IMR-90 (cell line): ENCODE measurements around the gene NUDT9. TPM values are rescaled to one million over a fixed set of nuclear protein-coding genes. Genes with fewer than 3 reads are reported as not detected.

Experiments
- ATAC-seq: fragments of 200-7000 bp; cut with Tn5 transposase; 2 replicates; pipeline ENCODE4 v1.9.1; 2020; ENCODE audit warnings: low read depth, mild to moderate bottlenecking, moderate library complexity
- Bru-seq: library from RNA; stranded (reverse); fragments of 400-500 nt; gene quantifications from one replicate; lab custom pipeline; 2021; lab: Mats Ljungman, UMichigan
- BruChase-seq, 2 experiments: library from RNA; stranded (reverse); fragments of 400-500 nt; gene quantifications; one replicate each; lab custom pipeline; 2021; lab: Mats Ljungman, UMichigan
- BruUV-seq: library from RNA; stranded (reverse); fragments of 400-500 nt; replicated peaks from 2 replicates; lab custom pipeline; 2021; lab: Mats Ljungman, UMichigan
- CTCF ChIA-PET: fragments of 300-600 bp; formaldehyde crosslinking; extraction: SDS; loops from one replicate; lab custom pipeline; 2021; ENCODE audit warnings: antibody characterized with exemption; lab: Yijun Ruan, JAX
- POLR2A ChIA-PET: fragments of 300-600 bp; sonication (Branson Sonifier 250); formaldehyde crosslinking; loops from one replicate; lab custom pipeline; 2022; ENCODE audit warnings: antibody characterized with exemption; ENCODE audit not compliant: unreplicated experiment; lab: Charles Lee
- DNase-seq: peaks from one replicate; pipeline ENCODE4 v3.0.0; 2013
- H2AFZ ChIP-seq: replicated peaks from 2 replicates; pipeline ENCODE3; 2013; ENCODE audit warnings: low read length, mild to moderate bottlenecking; ENCODE audit not compliant: poor library complexity
- H2AK5ac ChIP-seq: 2 replicates; pipeline ENCODE4 v1.6.1; 2013; ENCODE audit warnings: low read depth, low read length, inconsistent platforms
- H2AK9ac ChIP-seq: replicated peaks from 2 replicates; pipeline ENCODE3; 2013; ENCODE audit warnings: mild to moderate bottlenecking, low read depth, low read length, moderate library complexity; ENCODE audit not compliant: poor library complexity
- H2BK120ac ChIP-seq: 2 replicates; pipeline ENCODE4 v1.6.1; 2013; ENCODE audit warnings: low read depth, low read length, inconsistent platforms
- H2BK15ac ChIP-seq: 3 replicates; pipeline ENCODE4 v1.6.1; 2013; ENCODE audit warnings: low read depth, low read length, inconsistent platforms
- H2BK20ac ChIP-seq: 2 replicates; pipeline ENCODE4 v1.6.1; 2013; ENCODE audit warnings: low read depth, mild to moderate bottlenecking, inconsistent platforms, low read length, moderate library complexity
- H2BK5ac ChIP-seq: 2 replicates; pipeline ENCODE4 v1.6.1; 2013; ENCODE audit warnings: mild to moderate bottlenecking, low read depth, low read length, inconsistent platforms; ENCODE audit not compliant: poor library complexity, severe bottlenecking
- H3K14ac ChIP-seq: replicated peaks from 2 replicates; pipeline ENCODE4 v1.6.1; 2013; ENCODE audit warnings: low read depth, low read length, inconsistent platforms
- H3K18ac ChIP-seq: 2 replicates; pipeline ENCODE4 v1.6.1; 2013; ENCODE audit warnings: low read depth, low read length, control low read depth
- H3K23ac ChIP-seq: 2 replicates; pipeline ENCODE4 v1.6.1; 2013; ENCODE audit warnings: low read depth, low read length, inconsistent platforms
- H3K27ac ChIP-seq: 2 replicates; pipeline ENCODE4 v1.5.1; 2013; ENCODE audit warnings: mild to moderate bottlenecking, control low read depth, low read length; ENCODE audit not compliant: insufficient read depth
- H3K27me3 ChIP-seq: 2 replicates; pipeline ENCODE4 v1.6.1; 2013; ENCODE audit warnings: low read length; ENCODE audit not compliant: control insufficient read depth, insufficient read depth
- H3K36me3 ChIP-seq: 2 replicates; pipeline ENCODE4 v1.6.1; 2013; ENCODE audit warnings: low read length, mixed read lengths; ENCODE audit not compliant: control insufficient read depth, insufficient read depth
- H3K4ac ChIP-seq: 2 replicates; pipeline ENCODE4 v1.6.1; 2013; ENCODE audit warnings: low read depth, low read length, inconsistent platforms
- H3K4me1 ChIP-seq: 2 replicates; pipeline ENCODE4 v1.6.1; 2013; ENCODE audit warnings: low read length, mixed read lengths; ENCODE audit not compliant: control insufficient read depth, insufficient read depth
- H3K4me2 ChIP-seq: 2 replicates; pipeline ENCODE4 v1.6.1; 2013; ENCODE audit warnings: low read depth, mild to moderate bottlenecking, control low read depth, low read length, moderate library complexity
- H3K4me3 ChIP-seq: 2 replicates; pipeline ENCODE4 v1.5.1; 2013; ENCODE audit warnings: low read depth, mild to moderate bottlenecking, control low read depth, low read length, moderate library complexity; ENCODE audit not compliant: insufficient read depth
- H3K56ac ChIP-seq: 2 replicates; pipeline ENCODE4 v1.6.1; 2013; ENCODE audit warnings: low read length, inconsistent platforms; ENCODE audit not compliant: insufficient read depth; ENCODE audit errors: extremely low read depth
- H3K79me1 ChIP-seq, 2 experiments: 2 replicates each; pipeline ENCODE4 v1.6.1; 2013; ENCODE audit warnings: low read length in 2 of 2, inconsistent platforms in 1 of 2, low read depth in 1 of 2
- H3K9ac ChIP-seq: 2 replicates; pipeline ENCODE4 v1.6.1; 2013; ENCODE audit warnings: low read depth, low read length, control low read depth
- H3K9me1 ChIP-seq: 2 replicates; pipeline ENCODE4 v1.6.1; 2013; ENCODE audit warnings: low read length, inconsistent platforms; ENCODE audit not compliant: insufficient read depth
- H3K9me3 ChIP-seq: 2 replicates; pipeline ENCODE4 v1.6.1; 2013; ENCODE audit warnings: low read length; ENCODE audit not compliant: control insufficient read depth, insufficient read depth
- H4K20me1 ChIP-seq: 2 replicates; pipeline ENCODE4 v1.6.1; 2013; ENCODE audit warnings: low read length, inconsistent platforms; ENCODE audit not compliant: insufficient read depth
- H4K5ac ChIP-seq: 2 replicates; pipeline ENCODE4 v1.6.1; 2013; ENCODE audit warnings: mild to moderate bottlenecking, low read depth, low read length, control low read depth
- H4K8ac ChIP-seq, 2 experiments: 2 replicates each; pipeline ENCODE4 v1.6.1; 2013; ENCODE audit warnings: low read depth in 2 of 2, low read length in 2 of 2, control low read depth in 1 of 2, inconsistent platforms in 1 of 2
- H4K91ac ChIP-seq: 2 replicates; pipeline ENCODE4 v1.6.1; 2013; ENCODE audit warnings: low read depth, low read length, inconsistent platforms; ENCODE audit not compliant: insufficient read depth
- BHLHE40 ChIP-seq: fragments of 150-350 bp; IDR thresholded peaks from 2 replicates; pipeline ENCODE4 v1.6.1; 2016; ENCODE audit warnings: mild to moderate bottlenecking, low read depth, low read length
- CEBPB ChIP-seq: IDR thresholded peaks from 2 replicates; pipeline ENCODE4 v1.6.1; 2012; ENCODE audit warnings: low read depth, low read length, improper control_type of control experiment
- ELK1 ChIP-seq: fragments of 150-350 bp; IDR thresholded peaks from 2 replicates; pipeline ENCODE4 v1.6.1; 2016; ENCODE audit warnings: low read depth, mild to moderate bottlenecking, low read length, moderate library complexity, borderline replicate concordance
- FOS ChIP-seq: fragments of 150-350 bp; IDR thresholded peaks from 2 replicates; pipeline ENCODE4 v1.6.1; 2016; ENCODE audit warnings: low read depth, low read length
- MAFK ChIP-seq: IDR thresholded peaks from 2 replicates; pipeline ENCODE4 v1.6.1; 2012; ENCODE audit warnings: low read depth, low read length, improper control_type of control experiment
- MXI1 ChIP-seq: IDR thresholded peaks from 2 replicates; pipeline ENCODE4 v1.6.1; 2012; ENCODE audit warnings: low read depth, mild to moderate bottlenecking, low read length, moderate library complexity, borderline replicate concordance
- POLR2A ChIP-seq: IDR thresholded peaks from 2 replicates; pipeline ENCODE4 v1.6.1; 2012; ENCODE audit warnings: mild to moderate bottlenecking, low read depth, low read length
- RAD21 ChIP-seq: IDR thresholded peaks from 2 replicates; pipeline ENCODE4 v1.6.1; 2012; ENCODE audit warnings: low read length, improper control_type of control experiment
- WGBS, 2 experiments: methylation state at CpG; one replicate each; pipeline versions ENCODE4 v1.1.5 to v1.1.7; 2013; ENCODE audit warnings: missing lambda C conversion rate in 2 of 2; ENCODE audit not compliant: insufficient read length in 1 of 2; ENCODE audit errors: extremely low coverage in 2 of 2; 5-methylcytosine and 5-hydroxymethylcytosine counted together
- dilution Hi-C: fragments of 300-500 bp; cut with HindIII; formaldehyde crosslinking; loops from one replicate; pipeline ENCODE4 v1.14.3; 2018; ENCODE audit warnings: low sequenced_read_pairs; ENCODE audit not compliant: unreplicated experiment
- in situ Hi-C: fragments of 300-500 bp; cut with MboI; formaldehyde crosslinking; loops from 3 replicates; pipeline ENCODE4 v1.14.3; 2019; ENCODE audit warnings: low sequenced_read_pairs, inconsistent platforms, mixed read lengths
- intact Hi-C: fragments of 100-400 bp; cut with micrococcal nuclease; formaldehyde crosslinking; loops from 2 replicates; pipeline ENCODE4 v1.10.0; 2022
- long read RNA-seq: library from polyadenylated mRNA; unstranded; transcript quantifications from one replicate; pipeline ENCODE4 v2.0.0, GENCODE V29; 2021; ENCODE audit not compliant: unreplicated experiment
- polyA plus RNA-seq, 3 experiments: library from polyadenylated mRNA; depleted of rRNA; stranded (reverse); fragments of >200 nt; gene quantifications; 2 replicates each; pipeline ENCODE4 v1.2.3, GENCODE V29; 2012; ENCODE audit warnings: low replicate concordance in 1 of 3
- total RNA-seq: library from RNA; depleted of rRNA; stranded (reverse); fragments of >200 nt; gene quantifications from 2 replicates; pipeline ENCODE4 v1.2.3, GENCODE V29; 2012; rRNA removed
- TF ChIP-seq, protein P1 (sequence below): conservative IDR thresholded peaks from 2 replicates; pipeline ENCODE4 v1.5.1; 2012; ENCODE audit warnings: mild to moderate bottlenecking, low read depth, low read length, improper control_type of control experiment
- TF ChIP-seq, protein P2 (sequence below): fragments of 150-350 bp; IDR thresholded peaks from 2 replicates; pipeline ENCODE4 v1.6.1; 2017; ENCODE audit warnings: mild to moderate bottlenecking, antibody characterized with exemption, low read length, low read depth

Gene NUDT9
- total RNA-seq, result 10.0 and 14.2 TPM in 2 replicates
- polyA plus RNA-seq (2012; rRNA removed), result 19.3 and 23.5 TPM in 2 replicates
- 16.4 and 19.1 TPM in 2 replicates for polyA plus RNA-seq (2012; cell fraction: cytosol; rRNA removed)
- 9.4 and 18.5 TPM in 2 replicates for polyA plus RNA-seq (2012; cell fraction: nucleus; rRNA removed; ENCODE audit: low replicate concordance)
- Bru-seq, nascent RNA, result percentile 63 among the genes with signal in this experiment
- percentile 65 among the genes with signal in this experiment for BruChase-seq, experiment 1, labeled RNA remaining after a 6-hour chase
- BruChase-seq, experiment 2, labeled RNA remaining after a 2-hour chase, result percentile 61 among the genes with signal in this experiment
- long read RNA-seq, transcript NUDT9-201 (8 exons, 1,701 nt), result major isoform, 27 of 38 reads
- long read RNA-seq, partial matches to known transcripts, result 4 of 38 reads
- long read RNA-seq, other reads (novel, unspliced or antisense), result 4 of 38 reads

- peak; percentile 96 for DNase-seq
- H4K5ac ChIP-seq, result peak within 1 kb of the TSS; percentile 94
- no peaks in the 10 kb centered on the region for H3K9me3 ChIP-seq
- H3K23ac ChIP-seq, result peak within 1 kb of the TSS; percentile 82
- peaks cover 16 to 41% of the 10 kb centered on the region in 2 experiments for H3K79me1 ChIP-seq
- dilution Hi-C loops (no loop called here), intact Hi-C loops (loop anchor here (2.0 to 5.0 kb wide), 2 partner anchors 32 to 45 kb away; partner anchors contain the start of gene HSD17B11), in situ Hi-C loops (no loop called here)
- peak within 1 kb of the TSS; percentile 89 for H3K56ac ChIP-seq
- peak within 1 kb of the TSS; percentile 95 for H3K4me2 ChIP-seq
- ATAC-seq, result peak; percentile 96
- peak within 1 kb of the TSS; percentile 89 for H3K14ac ChIP-seq
- H3K4me3 ChIP-seq, result peak within 1 kb of the TSS; percentile 64
- peaks cover 4% of the 10 kb centered on the region for H3K4me1 ChIP-seq
- peak within 1 kb of the TSS; percentile 85 for H2BK5ac ChIP-seq
- no peaks in the 10 kb centered on the region for H3K36me3 ChIP-seq
- H2AK5ac ChIP-seq, result peak within 1 kb of the TSS; percentile 63
- ChIA-PET CTCF (interaction anchor here (1.7 kb wide), 1 partner anchor 47 kb away, joined by 6 read pairs; no protein-coding TSS in a partner anchor), POLR2A (interaction anchor here (1.9 kb wide), 1 partner anchor 32 kb away, joined by 8 read pairs; the partner anchor contains the start of gene HSD17B11)
- H2BK120ac ChIP-seq, result peak within 1 kb of the TSS; percentile 62
- no peaks in the 10 kb centered on the region for H3K27me3 ChIP-seq
- peak within 1 kb of the TSS; percentile 98 to 100 for H4K8ac ChIP-seq
- peak within 1 kb of the TSS; percentile 99 for H2AFZ ChIP-seq
- H4K20me1 ChIP-seq, result no peaks in the 10 kb centered on the region; the same call in 1 of the 2 replicates
- H3K4ac ChIP-seq, result peak within 1 kb of the TSS; percentile 88
- H3K27ac ChIP-seq, result peak within 1 kb of the TSS; percentile 78
- WGBS, 2 experiments, result 1% methylated on average over 18 of the region's 58 CpGs; no CpG with 5 or more reads in 1 of the 2 experiments
- TSS peak; percentile 73 for BruUV-seq
- H2BK20ac ChIP-seq, result peak within 1 kb of the TSS; percentile 25; the same call in 1 of the 2 replicates
- H4K91ac ChIP-seq, result peak within 1 kb of the TSS; percentile 90
- H2AK9ac ChIP-seq, result peak within 1 kb of the TSS; percentile 98
- no peak within 1 kb of the TSS; the same call in 2 of the 3 replicates for H2BK15ac ChIP-seq
- H3K9ac ChIP-seq, result peak within 1 kb of the TSS; percentile 95
- H3K18ac ChIP-seq, result peak within 1 kb of the TSS; percentile 64
- no peaks in the 10 kb centered on the region; the same call in 1 of the 2 replicates for H3K9me1 ChIP-seq
- TF ChIP-seq BHLHE40 (peak; percentile 93), RAD21 (0 out of 2 replicates have a peak, but pooled peaks have one; percentile 1), MAFK (no peak), MXI1 (peak; percentile 60; the same call in 1 of the 2 replicates), CEBPB (no peak), ELK1 (no peak), POLR2A (peak; percentile 74), FOS (no peak)
- TF ChIP-seq, protein P1, sequence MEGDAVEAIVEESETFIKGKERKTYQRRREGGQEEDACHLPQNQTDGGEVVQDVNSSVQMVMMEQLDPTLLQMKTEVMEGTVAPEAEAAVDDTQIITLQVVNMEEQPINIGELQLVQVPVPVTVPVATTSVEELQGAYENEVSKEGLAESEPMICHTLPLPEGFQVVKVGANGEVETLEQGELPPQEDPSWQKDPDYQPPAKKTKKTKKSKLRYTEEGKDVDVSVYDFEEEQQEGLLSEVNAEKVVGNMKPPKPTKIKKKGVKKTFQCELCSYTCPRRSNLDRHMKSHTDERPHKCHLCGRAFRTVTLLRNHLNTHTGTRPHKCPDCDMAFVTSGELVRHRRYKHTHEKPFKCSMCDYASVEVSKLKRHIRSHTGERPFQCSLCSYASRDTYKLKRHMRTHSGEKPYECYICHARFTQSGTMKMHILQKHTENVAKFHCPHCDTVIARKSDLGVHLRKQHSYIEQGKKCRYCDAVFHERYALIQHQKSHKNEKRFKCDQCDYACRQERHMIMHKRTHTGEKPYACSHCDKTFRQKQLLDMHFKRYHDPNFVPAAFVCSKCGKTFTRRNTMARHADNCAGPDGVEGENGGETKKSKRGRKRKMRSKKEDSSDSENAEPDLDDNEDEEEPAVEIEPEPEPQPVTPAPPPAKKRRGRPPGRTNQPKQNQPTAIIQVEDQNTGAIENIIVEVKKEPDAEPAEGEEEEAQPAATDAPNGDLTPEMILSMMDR, result no peak
- TF ChIP-seq, protein P2, sequence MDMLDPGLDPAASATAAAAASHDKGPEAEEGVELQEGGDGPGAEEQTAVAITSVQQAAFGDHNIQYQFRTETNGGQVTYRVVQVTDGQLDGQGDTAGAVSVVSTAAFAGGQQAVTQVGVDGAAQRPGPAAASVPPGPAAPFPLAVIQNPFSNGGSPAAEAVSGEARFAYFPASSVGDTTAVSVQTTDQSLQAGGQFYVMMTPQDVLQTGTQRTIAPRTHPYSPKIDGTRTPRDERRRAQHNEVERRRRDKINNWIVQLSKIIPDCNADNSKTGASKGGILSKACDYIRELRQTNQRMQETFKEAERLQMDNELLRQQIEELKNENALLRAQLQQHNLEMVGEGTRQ, result peak; percentile 97
Measured at GRCh38 chr4:87422104-87423052, at the start of gene NUDT9. TSS of gene NUDT9 (plus strand) at chr4:87422573. CDS start at chr4:87422906, 333 bp downstream.
